DND-41 (cell line): ENCODE measurements around the gene PSMG4.

Source experiments
- CTCF ChIP-seq: IDR thresholded peaks from 2 replicates; pipeline ENCODE4 v1.5.1; 2012; ENCODE audit warnings: borderline replicate concordance, low read length, moderate library complexity, mild to moderate bottlenecking; ENCODE audit not compliant: poor library complexity, severe bottlenecking; ENCODE audit errors: extremely low read depth
- EZH2 ChIP-seq: IDR thresholded peaks from 3 replicates; pipeline ENCODE4 v1.6.1; 2012; ENCODE audit warnings: borderline replicate concordance, low read depth, mild to moderate bottlenecking, moderate library complexity, low read length, inconsistent platforms; ENCODE audit not compliant: severe bottlenecking

GRCh38 chr6:3290149-3290930 lies 31.6 kb downstream of the PSMG4 start:
- no peak for TF ChIP-seq CTCF
- no peak for TF ChIP-seq EZH2
